Cardiac fibroblast (primary cell): ENCODE results near the gene TSR3.

Experiments
- DNase-seq, 2 donors: peaks; one replicate each; pipeline versions ENCODE4 v3.0.0 to v3.0.0-alpha.2; 2010; ENCODE audit warnings: low read depth in 2 of 2
- H3K4me3 ChIP-seq, 2 donors: replicated peaks in 1 of 2; 1 replicate in 1 of 2; 2 replicates in 1 of 2; pipeline ENCODE4 v1.5.1; 2011; ENCODE audit warnings: low read depth in 2 of 2, low read length in 2 of 2, mild to moderate bottlenecking in 2 of 2, moderate library complexity in 1 of 2
- CTCF ChIP-seq: IDR thresholded peaks from one replicate; pipeline ENCODE4 v1.5.1; 2011; ENCODE audit warnings: low read depth, mild to moderate bottlenecking, low read length, inconsistent platforms

Gene TSR3

GRCh38 chr16:1337486-1337885, 14.2 kb downstream of the TSR3 start:
- no peak for TF ChIP-seq CTCF
- no peak overlapping the region for H3K4me3 ChIP-seq
- no peak for DNase-seq

- DNase-seq = no peak
- no peak overlapping the region for H3K4me3 ChIP-seq
- no peak for TF ChIP-seq CTCF
These were observed 15.1 kb downstream of the TSR3 start for GRCh38 chr16:1336619-1337018.

GRCh38 chr16:1335996-1336395, 15.7 kb downstream of the TSR3 start:
- no peak overlapping the region for H3K4me3 ChIP-seq
- no peak for TF ChIP-seq CTCF
- no peak for DNase-seq

GRCh38 chr16:1335211-1335971, 16.3 kb downstream of the TSR3 start:
- no peak overlapping the region for H3K4me3 ChIP-seq
- DNase-seq = no peak
- no peak for TF ChIP-seq CTCF

- no peak overlapping the region for H3K4me3 ChIP-seq
- no peak for DNase-seq
- no peak for TF ChIP-seq CTCF
These were observed 16.9 kb downstream of the TSR3 start for GRCh38 chr16:1334739-1335138.

GRCh38 chr16:1333854-1334700, 17.6 kb downstream of the TSR3 start:
- DNase-seq = no peak
- H3K4me3 ChIP-seq = peak overlapping the region in 1 of 2 donors; percentile 24
- TF ChIP-seq CTCF = no peak
